ENCODE measurements around the gene HYOU1.

The HYOU1 gene

GRCh38 chr11:119094816-119095065 lies 37.7 kb upstream of the HYOU1 start:
- TF ChIP-seq PAX5 (IDR thresholded peaks at IDR 0.05; ENCODE audit: insufficient read depth, low read length, severe bottlenecking), result no peak
- peak; percentile 46 for DNase-seq (ENCODE audit: insufficient read length, low spot score)
- no peak for FAIRE-seq

- no peak for TF ChIP-seq POU2F2 (IDR thresholded peaks at IDR 0.05; ENCODE audit: low read depth, low read length)
- TF ChIP-seq SPI1 (IDR thresholded peaks at IDR 0.05; ENCODE audit: low read depth, low read length), result no peak
- no peak for TF ChIP-seq TAF1 (IDR thresholded peaks at IDR 0.05; ENCODE audit: low read depth, low read length)
- no peak for TF ChIP-seq POLR2A (IDR thresholded peaks at IDR 0.05; ENCODE audit: low read depth, low read length)
- TF ChIP-seq PAX5 (IDR thresholded peaks at IDR 0.05; ENCODE audit: insufficient read depth, low read length, severe bottlenecking), result no peak
- no peak; the same call in 1 of the 2 replicates for TF ChIP-seq POLR2AphosphoS5 (IDR thresholded peaks at IDR 0.05; ENCODE audit: low read depth, low read length)
- FAIRE-seq (peak; percentile 48), DNase-seq (ENCODE audit: insufficient read length, low spot score) (no peak)
Measured at GRCh38 chr11:119093942-119094815, 37.2 kb upstream of the HYOU1 start.

GRCh38 chr11:119092880-119093842 lies 36.2 kb upstream of the HYOU1 start:
- TF ChIP-seq POLR2A (IDR thresholded peaks at IDR 0.05; ENCODE audit: low read depth, low read length) (peak; percentile 19), PAX5 (IDR thresholded peaks at IDR 0.05; ENCODE audit: insufficient read depth, low read length, severe bottlenecking) (no peak), POU2F2 (IDR thresholded peaks at IDR 0.05; ENCODE audit: low read depth, low read length) (no peak), POLR2AphosphoS5 (IDR thresholded peaks at IDR 0.05; ENCODE audit: low read depth, low read length) (peak; percentile 51; the same call in 1 of the 2 replicates)
- FAIRE-seq (peak; percentile 56), DNase-seq (ENCODE audit: insufficient read length, low spot score) (no peak)

- DNase-seq (ENCODE audit: insufficient read length, low spot score) (no peak), FAIRE-seq (no peak)
- TF ChIP-seq PAX5 (IDR thresholded peaks at IDR 0.05; ENCODE audit: insufficient read depth, low read length, severe bottlenecking), result no peak
- no peak; the same call in 1 of the 2 replicates for TF ChIP-seq POLR2AphosphoS5 (IDR thresholded peaks at IDR 0.05; ENCODE audit: low read depth, low read length)
- TF ChIP-seq POLR2A (IDR thresholded peaks at IDR 0.05; ENCODE audit: low read depth, low read length), result 0 out of 2 replicates have a peak, but pooled peaks have one; percentile 37
Measured at GRCh38 chr11:119091966-119092879, 35.2 kb upstream of the HYOU1 start.

- FAIRE-seq, result no peak
- TF ChIP-seq POU2F2 (IDR thresholded peaks at IDR 0.05; ENCODE audit: low read depth, low read length) (no peak), PAX5 (IDR thresholded peaks at IDR 0.05; ENCODE audit: insufficient read depth, low read length, severe bottlenecking) (no peak), SPI1 (IDR thresholded peaks at IDR 0.05; ENCODE audit: low read depth, low read length) (no peak), TAF1 (IDR thresholded peaks at IDR 0.05; ENCODE audit: low read depth, low read length) (no peak)
- DNase-seq (ENCODE audit: insufficient read length, low spot score), result no peak
Measured at GRCh38 chr11:119091178-119091577, 34.2 kb upstream of the HYOU1 start.

- TF ChIP-seq PAX5 (IDR thresholded peaks at IDR 0.05; ENCODE audit: insufficient read depth, low read length, severe bottlenecking), result no peak
- TF ChIP-seq POLR2AphosphoS5 (IDR thresholded peaks at IDR 0.05; ENCODE audit: low read depth, low read length), result no peak
- TF ChIP-seq TAF1 (IDR thresholded peaks at IDR 0.05; ENCODE audit: low read depth, low read length), result no peak
- no peak for TF ChIP-seq POLR2A (IDR thresholded peaks at IDR 0.05; ENCODE audit: low read depth, low read length)
- no peak for FAIRE-seq
Measured at GRCh38 chr11:119089319-119089718, 32.3 kb upstream of the HYOU1 start.

GRCh38 chr11:119088406-119088805 lies 31.4 kb upstream of the HYOU1 start:
- TF ChIP-seq SPI1 (IDR thresholded peaks at IDR 0.05; ENCODE audit: low read depth, low read length), result no peak
- no peak for TF ChIP-seq POLR2A (IDR thresholded peaks at IDR 0.05; ENCODE audit: low read depth, low read length)
- TF ChIP-seq POU2F2 (IDR thresholded peaks at IDR 0.05; ENCODE audit: low read depth, low read length), result no peak
- DNase-seq (ENCODE audit: insufficient read length, low spot score) (no peak), FAIRE-seq (no peak)

More at GRCh38 chr11:119089319-119089718, 32.3 kb upstream of the HYOU1 start:
- no peak for DNase-seq (ENCODE audit: insufficient read length, low spot score)

- no peak for TF ChIP-seq TAF1 (IDR thresholded peaks at IDR 0.05; ENCODE audit: low read depth, low read length)
- no peak for TF ChIP-seq SPI1 (IDR thresholded peaks at IDR 0.05; ENCODE audit: low read depth, low read length)
- TF ChIP-seq POLR2A (IDR thresholded peaks at IDR 0.05; ENCODE audit: low read depth, low read length), result no peak
- no peak for TF ChIP-seq PAX5 (IDR thresholded peaks at IDR 0.05; ENCODE audit: insufficient read depth, low read length, severe bottlenecking)
- no peak for FAIRE-seq
- no peak for DNase-seq (ENCODE audit: insufficient read length, low spot score)
Measured at GRCh38 chr11:119087747-119088241, 30.8 kb upstream of the HYOU1 start.

- no peak for FAIRE-seq
- TF ChIP-seq TAF1 (IDR thresholded peaks at IDR 0.05; ENCODE audit: low read depth, low read length), result no peak
- no peak for DNase-seq (ENCODE audit: insufficient read length, low spot score)
Measured at GRCh38 chr11:119087123-119087522, 30.1 kb upstream of the HYOU1 start.
